GM21390 (cell line): Measurements from ENCODE around the gene STX3.
"Not testable (repeated sequence)": the region's sequence is repeated elsewhere in the genome, so short reads cannot be mapped to it uniquely, and the experiment has no call there.

Source experiments
- ATAC-seq: cut with Tn5 transposase; IDR thresholded peaks from one replicate; pipeline ENCODE4 v1.9.1; 2021; ENCODE audit not compliant: unreplicated experiment

STX3 gene

GRCh38 chr11:59839615-59840014, 84.4 kb downstream of the STX3 start:
- ATAC-seq, result no peak

DNA sequence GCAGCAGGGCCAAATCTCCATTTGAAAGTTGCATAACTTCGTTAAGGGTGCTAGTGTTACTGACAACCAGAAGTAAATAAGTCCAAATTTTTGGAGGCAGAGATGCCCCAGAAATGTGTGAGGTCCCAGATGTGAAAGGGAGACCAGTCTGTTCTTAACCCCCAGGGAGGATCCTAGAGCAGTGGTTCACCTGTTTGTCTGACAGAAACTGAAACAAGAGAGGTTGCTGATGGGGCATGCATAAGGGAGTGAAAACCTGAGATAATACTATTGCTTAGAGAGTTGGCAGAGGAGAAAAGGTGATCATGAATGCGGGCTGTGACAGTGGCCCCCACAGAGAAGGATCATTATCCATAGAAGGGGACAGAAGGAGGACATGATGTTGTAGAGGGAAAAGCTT, 86.3 kb downstream of the STX3 start:
- peak; percentile 53 for ATAC-seq

GRCh38 chr11:59842316-59842715, 87.1 kb downstream of the STX3 start:
- ATAC-seq, result no peak

- ATAC-seq, result no peak
These were observed 90.2 kb downstream of the STX3 start, which contains the start of gene CBLIF for GRCh38 chr11:59845399-59845798. CBLIF (minus strand) TSS chr11:59845499; CDS start chr11:59845453, 46 bp downstream.

DNA sequence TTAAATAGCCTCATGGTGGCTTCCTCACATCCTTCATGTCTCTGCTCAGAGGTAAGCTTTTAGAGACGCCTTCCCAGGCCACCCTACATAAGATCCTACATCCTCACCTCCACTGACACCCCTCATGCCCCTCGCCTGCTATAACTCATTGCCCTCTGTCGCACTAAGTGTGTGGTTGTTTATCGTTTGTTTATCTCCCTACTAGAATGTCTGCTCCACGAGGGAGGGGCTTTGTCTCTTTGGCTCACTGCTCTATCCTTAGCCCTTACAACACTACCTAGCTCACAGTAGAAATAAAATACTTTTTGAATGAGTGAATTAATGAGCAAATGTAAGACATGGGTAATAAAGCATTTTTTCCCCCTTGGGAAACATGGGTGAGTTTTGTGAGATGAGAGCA, 91.4 kb downstream of the STX3 start:
- no peak for ATAC-seq

- no peak for ATAC-seq
These were observed 92.5 kb downstream of the STX3 start for GRCh38 chr11:59847626-59848025.

- not testable (repeated sequence) for ATAC-seq
These were observed 93.3 kb downstream of the STX3 start for GRCh38 chr11:59848439-59848838.

GRCh38 chr11:59849129-59849528, 94.0 kb downstream of the STX3 start:
- no peak for ATAC-seq

DNA sequence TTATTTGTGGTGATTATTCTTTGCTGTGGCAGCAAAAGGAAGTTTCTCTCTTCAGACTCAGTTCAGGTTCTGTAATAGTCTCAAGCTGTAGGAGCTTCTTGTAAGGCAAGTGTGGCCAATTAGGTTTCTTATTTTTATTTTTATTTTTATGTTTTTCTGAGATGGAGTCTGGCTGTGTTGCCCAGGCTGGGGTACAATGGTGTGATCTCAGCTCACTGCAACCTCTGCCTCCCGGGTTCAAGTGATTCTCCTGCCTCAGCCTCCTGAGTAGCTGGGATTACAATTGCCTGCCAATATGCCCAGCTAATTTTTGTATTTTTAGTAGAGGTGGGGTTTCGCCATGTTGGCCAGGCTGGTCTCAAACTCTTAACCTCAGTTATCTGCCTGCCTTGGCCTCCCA, 94.4 kb downstream of the STX3 start:
- ATAC-seq, result not testable (repeated sequence)

- not testable (repeated sequence) for ATAC-seq
These were observed 96.2 kb downstream of the STX3 start for GRCh38 chr11:59851416-59851815.

GRCh38 chr11:59854871-59855270, 99.7 kb downstream of the STX3 start:
- no peak for ATAC-seq
